IMR-90 (cell line): ENCODE results near the gene FOXR1. TPM values are rescaled to one million over a fixed set of nuclear protein-coding genes. Genes with fewer than 3 reads are reported as not detected.

ENCODE experiments used
- ATAC-seq: fragments of 200-7000 bp; cut with Tn5 transposase; 2 replicates; pipeline ENCODE4 v1.9.1; 2020; ENCODE audit warnings: low read depth, mild to moderate bottlenecking, moderate library complexity
- BruUV-seq: library from RNA; stranded (reverse); fragments of 400-500 nt; replicated peaks from 2 replicates; lab custom pipeline; 2021; lab: Mats Ljungman, UMichigan
- CTCF ChIA-PET: fragments of 300-600 bp; formaldehyde crosslinking; extraction: SDS; loops from one replicate; lab custom pipeline; 2021; ENCODE audit warnings: antibody characterized with exemption; lab: Yijun Ruan, JAX
- POLR2A ChIA-PET: fragments of 300-600 bp; sonication (Branson Sonifier 250); formaldehyde crosslinking; loops from one replicate; lab custom pipeline; 2022; ENCODE audit warnings: antibody characterized with exemption; ENCODE audit not compliant: unreplicated experiment; lab: Charles Lee
- DNase-seq: peaks from one replicate; pipeline ENCODE4 v3.0.0; 2013
- H2AFZ ChIP-seq: replicated peaks from 2 replicates; pipeline ENCODE3; 2013; ENCODE audit warnings: low read length, mild to moderate bottlenecking; ENCODE audit not compliant: poor library complexity
- H2AK5ac ChIP-seq: 2 replicates; pipeline ENCODE4 v1.6.1; 2013; ENCODE audit warnings: low read depth, low read length, inconsistent platforms
- H2AK9ac ChIP-seq: replicated peaks from 2 replicates; pipeline ENCODE3; 2013; ENCODE audit warnings: mild to moderate bottlenecking, low read depth, low read length, moderate library complexity; ENCODE audit not compliant: poor library complexity
- H2BK120ac ChIP-seq: 2 replicates; pipeline ENCODE4 v1.6.1; 2013; ENCODE audit warnings: low read depth, low read length, inconsistent platforms
- H2BK15ac ChIP-seq: 3 replicates; pipeline ENCODE4 v1.6.1; 2013; ENCODE audit warnings: low read depth, low read length, inconsistent platforms
- H2BK20ac ChIP-seq: 2 replicates; pipeline ENCODE4 v1.6.1; 2013; ENCODE audit warnings: low read depth, mild to moderate bottlenecking, inconsistent platforms, low read length, moderate library complexity
- H2BK5ac ChIP-seq: 2 replicates; pipeline ENCODE4 v1.6.1; 2013; ENCODE audit warnings: mild to moderate bottlenecking, low read depth, low read length, inconsistent platforms; ENCODE audit not compliant: poor library complexity, severe bottlenecking
- H3K14ac ChIP-seq: replicated peaks from 2 replicates; pipeline ENCODE4 v1.6.1; 2013; ENCODE audit warnings: low read depth, low read length, inconsistent platforms
- H3K18ac ChIP-seq: 2 replicates; pipeline ENCODE4 v1.6.1; 2013; ENCODE audit warnings: low read depth, low read length, control low read depth
- H3K23ac ChIP-seq: 2 replicates; pipeline ENCODE4 v1.6.1; 2013; ENCODE audit warnings: low read depth, low read length, inconsistent platforms
- H3K27ac ChIP-seq: 2 replicates; pipeline ENCODE4 v1.5.1; 2013; ENCODE audit warnings: mild to moderate bottlenecking, control low read depth, low read length; ENCODE audit not compliant: insufficient read depth
- H3K27me3 ChIP-seq: 2 replicates; pipeline ENCODE4 v1.6.1; 2013; ENCODE audit warnings: low read length; ENCODE audit not compliant: control insufficient read depth, insufficient read depth
- H3K36me3 ChIP-seq: 2 replicates; pipeline ENCODE4 v1.6.1; 2013; ENCODE audit warnings: low read length, mixed read lengths; ENCODE audit not compliant: control insufficient read depth, insufficient read depth
- H3K4ac ChIP-seq: 2 replicates; pipeline ENCODE4 v1.6.1; 2013; ENCODE audit warnings: low read depth, low read length, inconsistent platforms
- H3K4me1 ChIP-seq: 2 replicates; pipeline ENCODE4 v1.6.1; 2013; ENCODE audit warnings: low read length, mixed read lengths; ENCODE audit not compliant: control insufficient read depth, insufficient read depth
- H3K4me2 ChIP-seq: 2 replicates; pipeline ENCODE4 v1.6.1; 2013; ENCODE audit warnings: low read depth, mild to moderate bottlenecking, control low read depth, low read length, moderate library complexity
- H3K4me3 ChIP-seq: 2 replicates; pipeline ENCODE4 v1.5.1; 2013; ENCODE audit warnings: low read depth, mild to moderate bottlenecking, control low read depth, low read length, moderate library complexity; ENCODE audit not compliant: insufficient read depth
- H3K56ac ChIP-seq: 2 replicates; pipeline ENCODE4 v1.6.1; 2013; ENCODE audit warnings: low read length, inconsistent platforms; ENCODE audit not compliant: insufficient read depth; ENCODE audit errors: extremely low read depth
- H3K79me1 ChIP-seq, 2 experiments: 2 replicates each; pipeline ENCODE4 v1.6.1; 2013; ENCODE audit warnings: low read length in 2 of 2, inconsistent platforms in 1 of 2, low read depth in 1 of 2
- H3K9ac ChIP-seq: 2 replicates; pipeline ENCODE4 v1.6.1; 2013; ENCODE audit warnings: low read depth, low read length, control low read depth
- H3K9me1 ChIP-seq: 2 replicates; pipeline ENCODE4 v1.6.1; 2013; ENCODE audit warnings: low read length, inconsistent platforms; ENCODE audit not compliant: insufficient read depth
- H3K9me3 ChIP-seq: 2 replicates; pipeline ENCODE4 v1.6.1; 2013; ENCODE audit warnings: low read length; ENCODE audit not compliant: control insufficient read depth, insufficient read depth
- H4K20me1 ChIP-seq: 2 replicates; pipeline ENCODE4 v1.6.1; 2013; ENCODE audit warnings: low read length, inconsistent platforms; ENCODE audit not compliant: insufficient read depth
- H4K5ac ChIP-seq: 2 replicates; pipeline ENCODE4 v1.6.1; 2013; ENCODE audit warnings: mild to moderate bottlenecking, low read depth, low read length, control low read depth
- H4K8ac ChIP-seq, 2 experiments: 2 replicates each; pipeline ENCODE4 v1.6.1; 2013; ENCODE audit warnings: low read depth in 2 of 2, low read length in 2 of 2, control low read depth in 1 of 2, inconsistent platforms in 1 of 2
- H4K91ac ChIP-seq: 2 replicates; pipeline ENCODE4 v1.6.1; 2013; ENCODE audit warnings: low read depth, low read length, inconsistent platforms; ENCODE audit not compliant: insufficient read depth
- BHLHE40 ChIP-seq: fragments of 150-350 bp; IDR thresholded peaks from 2 replicates; pipeline ENCODE4 v1.6.1; 2016; ENCODE audit warnings: mild to moderate bottlenecking, low read depth, low read length
- CHD1 ChIP-seq: IDR thresholded peaks from 2 replicates; pipeline ENCODE4 v1.6.1; 2012; ENCODE audit warnings: low read depth, low read length, improper control_type of control experiment
- FOS ChIP-seq: fragments of 150-350 bp; IDR thresholded peaks from 2 replicates; pipeline ENCODE4 v1.6.1; 2016; ENCODE audit warnings: low read depth, low read length
- MAFK ChIP-seq: IDR thresholded peaks from 2 replicates; pipeline ENCODE4 v1.6.1; 2012; ENCODE audit warnings: low read depth, low read length, improper control_type of control experiment
- MXI1 ChIP-seq: IDR thresholded peaks from 2 replicates; pipeline ENCODE4 v1.6.1; 2012; ENCODE audit warnings: low read depth, mild to moderate bottlenecking, low read length, moderate library complexity, borderline replicate concordance
- NFE2L2 ChIP-seq: fragments of 150-350 bp; IDR thresholded peaks from 2 replicates; pipeline ENCODE4 v1.6.1; 2016; ENCODE audit warnings: low read depth, mild to moderate bottlenecking, low read length
- POLR2A ChIP-seq: IDR thresholded peaks from 2 replicates; pipeline ENCODE4 v1.6.1; 2012; ENCODE audit warnings: mild to moderate bottlenecking, low read depth, low read length
- RAD21 ChIP-seq: IDR thresholded peaks from 2 replicates; pipeline ENCODE4 v1.6.1; 2012; ENCODE audit warnings: low read length, improper control_type of control experiment
- SMC3 ChIP-seq: fragments of 150-350 bp; IDR thresholded peaks from 2 replicates; pipeline ENCODE4 v1.6.1; 2016; ENCODE audit warnings: low read depth, mild to moderate bottlenecking, antibody characterized with exemption, low read length, moderate library complexity
- USF2 ChIP-seq: fragments of 150-350 bp; IDR thresholded peaks from 2 replicates; pipeline ENCODE4 v1.6.1; 2017; ENCODE audit warnings: mild to moderate bottlenecking, antibody characterized with exemption, low read length, low read depth
- WGBS, 2 experiments: methylation state at CpG; one replicate each; pipeline versions ENCODE4 v1.1.5 to v1.1.7; 2013; ENCODE audit warnings: missing lambda C conversion rate in 2 of 2; ENCODE audit not compliant: insufficient read length in 1 of 2; ENCODE audit errors: extremely low coverage in 2 of 2; 5-methylcytosine and 5-hydroxymethylcytosine counted together
- dilution Hi-C: fragments of 300-500 bp; cut with HindIII; formaldehyde crosslinking; loops from one replicate; pipeline ENCODE4 v1.14.3; 2018; ENCODE audit warnings: low sequenced_read_pairs; ENCODE audit not compliant: unreplicated experiment
- in situ Hi-C: fragments of 300-500 bp; cut with MboI; formaldehyde crosslinking; loops from 3 replicates; pipeline ENCODE4 v1.14.3; 2019; ENCODE audit warnings: low sequenced_read_pairs, inconsistent platforms, mixed read lengths
- intact Hi-C: fragments of 100-400 bp; cut with micrococcal nuclease; formaldehyde crosslinking; loops from 2 replicates; pipeline ENCODE4 v1.10.0; 2022
- polyA plus RNA-seq, 3 experiments: library from polyadenylated mRNA; depleted of rRNA; stranded (reverse); fragments of >200 nt; gene quantifications; 2 replicates each; pipeline ENCODE4 v1.2.3, GENCODE V29; 2012; ENCODE audit warnings: low replicate concordance in 1 of 3
- total RNA-seq: library from RNA; depleted of rRNA; stranded (reverse); fragments of >200 nt; gene quantifications from 2 replicates; pipeline ENCODE4 v1.2.3, GENCODE V29; 2012
- TF ChIP-seq, protein P1 (sequence below): conservative IDR thresholded peaks from 2 replicates; pipeline ENCODE4 v1.5.1; 2012; ENCODE audit warnings: mild to moderate bottlenecking, low read depth, low read length, improper control_type of control experiment

Gene FOXR1
- total and polyA plus RNA-seq, 2 of the 4 experiments (the other 2 are of a cell fraction) = not detected

DNA sequence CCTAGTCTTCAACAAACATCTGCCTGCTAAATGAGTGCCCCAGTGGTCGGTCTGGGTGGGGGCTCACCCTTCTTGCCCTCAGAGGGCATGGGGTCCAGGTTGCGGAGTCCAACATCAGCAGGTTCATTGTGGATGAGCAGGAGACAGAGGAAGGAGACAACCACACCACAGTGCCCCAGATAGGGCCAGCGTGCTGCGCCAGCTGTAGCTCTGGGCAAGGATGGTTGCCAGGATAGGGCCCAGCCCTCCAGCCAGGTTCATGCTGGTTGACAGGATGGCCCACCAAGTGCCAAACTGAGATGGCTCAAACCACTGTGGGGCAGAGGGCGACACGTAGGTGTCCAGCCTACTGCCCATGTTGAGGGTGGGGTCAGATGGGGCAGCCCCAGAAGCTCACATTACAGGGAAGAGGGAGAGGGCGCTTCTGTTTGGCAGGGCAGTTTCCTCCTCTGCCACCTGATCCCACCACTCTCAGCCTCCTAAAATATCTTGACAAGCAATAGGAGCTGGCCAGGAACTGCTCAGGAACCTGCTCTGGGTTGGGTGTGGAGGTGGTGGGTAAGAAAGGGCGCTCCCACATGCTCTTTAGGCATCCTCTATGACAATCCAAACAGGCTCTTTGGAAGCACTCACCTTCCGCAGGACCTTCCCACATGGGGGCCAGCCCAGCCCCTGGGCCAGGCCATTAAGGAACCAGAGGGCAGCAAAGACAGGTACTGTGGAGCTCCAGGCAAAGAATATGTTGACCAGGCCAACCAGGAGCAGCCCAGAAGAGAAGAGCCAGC is 56.2 kb downstream of the FOXR1 start:
- H2BK20ac ChIP-seq = no peak overlapping the region
- H3K9ac ChIP-seq = no peak overlapping the region
- no peak overlapping the region for H2AK9ac ChIP-seq
- H3K14ac ChIP-seq = no peak overlapping the region
- no peak overlapping the region for H4K5ac ChIP-seq
- no peak overlapping the region for H3K4ac ChIP-seq
- H3K9me3 ChIP-seq = no peaks in the 10 kb centered on the region
- no peaks in the 10 kb centered on the region; the same call in 1 of the 2 replicates for H4K20me1 ChIP-seq
- no peak overlapping the region for H2BK5ac ChIP-seq
- no peaks in the 10 kb centered on the region; the same call in 1 of the 2 replicates for H3K9me1 ChIP-seq
- H3K4me2 ChIP-seq = no peak overlapping the region
- H3K36me3 ChIP-seq = peaks cover 21% of the 10 kb centered on the region
- H2BK120ac ChIP-seq = no peak overlapping the region
- WGBS, 2 experiments = no CpG with 5 or more reads among the region's 9 CpGs
- no peak overlapping the region for H3K23ac ChIP-seq
- H3K27ac ChIP-seq = no peak overlapping the region
- H2BK15ac ChIP-seq = no peak overlapping the region
- TF ChIP-seq USF2 = no peak
- TF ChIP-seq CHD1 = no peak
- no peak for TF ChIP-seq FOS
- TF ChIP-seq SMC3 = no peak
- TF ChIP-seq POLR2A = no peak
- TF ChIP-seq, protein P1, sequence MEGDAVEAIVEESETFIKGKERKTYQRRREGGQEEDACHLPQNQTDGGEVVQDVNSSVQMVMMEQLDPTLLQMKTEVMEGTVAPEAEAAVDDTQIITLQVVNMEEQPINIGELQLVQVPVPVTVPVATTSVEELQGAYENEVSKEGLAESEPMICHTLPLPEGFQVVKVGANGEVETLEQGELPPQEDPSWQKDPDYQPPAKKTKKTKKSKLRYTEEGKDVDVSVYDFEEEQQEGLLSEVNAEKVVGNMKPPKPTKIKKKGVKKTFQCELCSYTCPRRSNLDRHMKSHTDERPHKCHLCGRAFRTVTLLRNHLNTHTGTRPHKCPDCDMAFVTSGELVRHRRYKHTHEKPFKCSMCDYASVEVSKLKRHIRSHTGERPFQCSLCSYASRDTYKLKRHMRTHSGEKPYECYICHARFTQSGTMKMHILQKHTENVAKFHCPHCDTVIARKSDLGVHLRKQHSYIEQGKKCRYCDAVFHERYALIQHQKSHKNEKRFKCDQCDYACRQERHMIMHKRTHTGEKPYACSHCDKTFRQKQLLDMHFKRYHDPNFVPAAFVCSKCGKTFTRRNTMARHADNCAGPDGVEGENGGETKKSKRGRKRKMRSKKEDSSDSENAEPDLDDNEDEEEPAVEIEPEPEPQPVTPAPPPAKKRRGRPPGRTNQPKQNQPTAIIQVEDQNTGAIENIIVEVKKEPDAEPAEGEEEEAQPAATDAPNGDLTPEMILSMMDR = no peak
- no peak for TF ChIP-seq MAFK
- TF ChIP-seq BHLHE40 = no peak
- TF ChIP-seq MXI1 = no peak
- no peak for TF ChIP-seq NFE2L2
- no peak for TF ChIP-seq RAD21
- no peaks in the 10 kb centered on the region for H3K27me3 ChIP-seq
- no peak overlapping the region for H4K91ac ChIP-seq
- H2AFZ ChIP-seq = no peak overlapping the region
- POLR2A ChIA-PET = no interaction called here
- no peak overlapping the region for H3K56ac ChIP-seq
- CTCF ChIA-PET = no interaction called here
- dilution Hi-C loops (no loop called here), in situ Hi-C loops (no loop called here), intact Hi-C loops (no loop called here)
- H3K79me1 ChIP-seq = peaks cover 13 to 34% of the 10 kb centered on the region in 2 experiments; a peak in 3 of 4 replicates
- H4K8ac ChIP-seq = no peak overlapping the region
- no peak overlapping the region for H3K18ac ChIP-seq
- no peaks in the 10 kb centered on the region for H3K4me1 ChIP-seq
- no peak overlapping the region for H2AK5ac ChIP-seq
- DNase-seq = no peak
- ATAC-seq = no peak
- no TSS peak for BruUV-seq
- no peak overlapping the region for H3K4me3 ChIP-seq
